AG04450 (cell line): ENCODE data around the gene RAB3IP. TPM values are rescaled to one million over a fixed set of nuclear protein-coding genes. Genes with fewer than 3 reads are reported as not detected.

ENCODE experiments used
- CTCF ChIA-PET: fragments of 300-600, 350-600 bp; formaldehyde crosslinking; extraction: SDS; loops from one replicate; lab custom pipeline; 2022; ENCODE audit warnings: antibody characterized with exemption, inconsistent platforms; lab: Charles Lee
- POLR2A ChIA-PET: fragments of 350-600 bp; formaldehyde crosslinking; extraction: SDS; loops from one replicate; lab custom pipeline; 2021; ENCODE audit warnings: antibody characterized with exemption, inconsistent platforms; lab: Yijun Ruan, JAX
- DNase-seq: peaks from one replicate; pipeline ENCODE4 v3.0.0-alpha.2; 2011; ENCODE audit warnings: low read depth, low spot score
- H3K27ac ChIP-seq: one replicate; pipeline ENCODE4 v1.5.1; 2012; ENCODE audit warnings: low read depth, low read length, control low read depth
- H3K27me3 ChIP-seq: one replicate; pipeline ENCODE4 v1.6.0; 2012; ENCODE audit warnings: low read length; ENCODE audit not compliant: control insufficient read depth, insufficient read depth
- H3K4me3 ChIP-seq: 2 replicates; pipeline ENCODE4 v1.5.1; 2011; ENCODE audit warnings: mild to moderate bottlenecking, low read depth, low read length, control low read depth
- H3K9me3 ChIP-seq: 2 replicates; pipeline ENCODE4 v1.5.1; 2012; ENCODE audit warnings: low read length; ENCODE audit not compliant: control insufficient read depth, insufficient read depth
- polyA plus RNA-seq: library from polyadenylated mRNA; depleted of rRNA; stranded (reverse); fragments of >200 nt; gene quantifications from 2 replicates; pipeline ENCODE4 v1.2.3, GENCODE V29; 2011
- TF ChIP-seq, protein P1 (sequence below): IDR thresholded peaks from 2 replicates; pipeline ENCODE4 v1.5.1; 2011; ENCODE audit warnings: low read depth, low read length, control low read depth, inconsistent platforms

Gene RAB3IP
- polyA plus RNA-seq, 1 experiment = 3.1 TPM

DNA sequence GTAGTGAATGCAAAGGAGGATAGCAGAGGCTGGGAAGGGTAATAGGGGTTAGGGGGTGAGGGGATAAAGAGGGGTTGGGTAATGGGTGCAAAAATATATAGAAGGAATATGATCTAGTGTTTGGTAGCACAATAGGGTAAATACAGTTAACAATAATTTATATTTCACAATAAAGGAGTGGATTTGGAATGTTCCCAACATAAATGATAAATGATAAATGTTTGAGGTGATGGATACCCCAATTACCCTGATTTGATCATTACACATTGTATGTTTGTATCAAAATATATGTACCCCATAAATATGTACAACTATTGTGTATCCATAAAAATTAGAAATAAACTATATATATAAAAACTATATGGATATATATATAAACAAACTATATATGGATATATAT lies 85.4 kb downstream of the RAB3IP start:
- Histone ChIP-seq H3K27ac (no peak overlapping the region), H3K27me3 (no peaks in the 10 kb centered on the region), H3K9me3 (no peaks in the 10 kb centered on the region), H3K4me3 (no peak overlapping the region)
- TF ChIP-seq, protein P1, sequence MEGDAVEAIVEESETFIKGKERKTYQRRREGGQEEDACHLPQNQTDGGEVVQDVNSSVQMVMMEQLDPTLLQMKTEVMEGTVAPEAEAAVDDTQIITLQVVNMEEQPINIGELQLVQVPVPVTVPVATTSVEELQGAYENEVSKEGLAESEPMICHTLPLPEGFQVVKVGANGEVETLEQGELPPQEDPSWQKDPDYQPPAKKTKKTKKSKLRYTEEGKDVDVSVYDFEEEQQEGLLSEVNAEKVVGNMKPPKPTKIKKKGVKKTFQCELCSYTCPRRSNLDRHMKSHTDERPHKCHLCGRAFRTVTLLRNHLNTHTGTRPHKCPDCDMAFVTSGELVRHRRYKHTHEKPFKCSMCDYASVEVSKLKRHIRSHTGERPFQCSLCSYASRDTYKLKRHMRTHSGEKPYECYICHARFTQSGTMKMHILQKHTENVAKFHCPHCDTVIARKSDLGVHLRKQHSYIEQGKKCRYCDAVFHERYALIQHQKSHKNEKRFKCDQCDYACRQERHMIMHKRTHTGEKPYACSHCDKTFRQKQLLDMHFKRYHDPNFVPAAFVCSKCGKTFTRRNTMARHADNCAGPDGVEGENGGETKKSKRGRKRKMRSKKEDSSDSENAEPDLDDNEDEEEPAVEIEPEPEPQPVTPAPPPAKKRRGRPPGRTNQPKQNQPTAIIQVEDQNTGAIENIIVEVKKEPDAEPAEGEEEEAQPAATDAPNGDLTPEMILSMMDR = no peak
- CTCF ChIA-PET = no interaction called here
- POLR2A ChIA-PET = no interaction called here
- DNase-seq = no peak

- TF ChIP-seq, protein P1 = no peak
- H3K4me3 ChIP-seq = no peak within 1 kb of the TSS
- CTCF ChIA-PET = no interaction called here
- no peaks in the 10 kb centered on the region for H3K27me3 ChIP-seq
- H3K9me3 ChIP-seq = no peaks in the 10 kb centered on the region
- no peak within 1 kb of the TSS for H3K27ac ChIP-seq
- POLR2A ChIA-PET = no interaction called here
- DNase-seq = no peak
Observed at GRCh38 chr12:69824966-69825560, 86.4 kb downstream of the RAB3IP start, which contains the start of gene MYRFL. Gene MYRFL, plus strand, starts transcription at chr12:69825227. Its CDS starts 291 bp downstream, at chr12:69825518.

DNA sequence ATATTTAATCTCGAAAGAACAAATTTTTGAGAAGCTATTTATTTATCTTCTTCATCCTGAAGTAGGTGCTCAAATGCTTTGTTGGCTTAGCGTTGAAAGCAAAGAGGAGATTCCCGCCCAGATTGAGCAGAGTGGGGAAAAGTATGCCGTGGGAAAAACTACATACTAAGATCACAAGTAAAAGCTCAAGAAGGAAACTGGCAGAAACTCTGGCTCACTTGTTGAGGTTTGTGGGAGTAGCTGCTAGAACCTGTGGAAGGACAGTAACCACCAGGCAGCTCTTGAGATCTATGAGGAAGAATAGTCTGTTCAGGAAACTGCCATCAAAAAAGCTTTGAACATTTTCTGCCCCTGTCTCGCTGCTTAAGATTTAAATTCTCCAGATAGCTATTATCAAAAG lies 90.2 kb downstream of the RAB3IP start:
- POLR2A ChIA-PET = no interaction called here
- no peaks in the 10 kb centered on the region for H3K9me3 ChIP-seq
- no peak for DNase-seq
- H3K4me3 ChIP-seq = no peak overlapping the region
- H3K27me3 ChIP-seq = no peaks in the 10 kb centered on the region
- H3K27ac ChIP-seq = no peak overlapping the region
- TF ChIP-seq, protein P1 = no peak
- CTCF ChIA-PET = no interaction called here

DNA sequence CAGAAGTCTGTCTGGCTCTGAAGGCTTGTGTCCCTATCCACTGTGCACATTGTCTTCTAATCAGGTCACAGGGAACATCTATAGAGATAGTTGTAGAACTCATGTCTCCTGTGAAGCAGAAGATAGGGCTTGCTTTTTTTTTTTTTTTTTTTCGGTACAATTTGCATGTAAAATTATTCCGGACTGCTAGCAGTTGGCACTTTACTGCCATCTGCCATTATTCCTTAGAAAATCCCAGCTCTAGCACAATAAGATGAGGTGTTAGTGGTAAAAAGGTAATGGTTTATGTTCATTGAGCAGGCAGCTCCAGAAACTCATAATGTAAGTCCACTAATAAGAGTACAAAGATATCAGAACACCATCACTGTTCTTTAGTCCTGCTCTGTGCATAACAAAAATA lies 95.0 kb downstream of the RAB3IP start:
- CTCF ChIA-PET = no interaction called here
- DNase-seq = no peak
- no peak overlapping the region for H3K4me3 ChIP-seq

DNA sequence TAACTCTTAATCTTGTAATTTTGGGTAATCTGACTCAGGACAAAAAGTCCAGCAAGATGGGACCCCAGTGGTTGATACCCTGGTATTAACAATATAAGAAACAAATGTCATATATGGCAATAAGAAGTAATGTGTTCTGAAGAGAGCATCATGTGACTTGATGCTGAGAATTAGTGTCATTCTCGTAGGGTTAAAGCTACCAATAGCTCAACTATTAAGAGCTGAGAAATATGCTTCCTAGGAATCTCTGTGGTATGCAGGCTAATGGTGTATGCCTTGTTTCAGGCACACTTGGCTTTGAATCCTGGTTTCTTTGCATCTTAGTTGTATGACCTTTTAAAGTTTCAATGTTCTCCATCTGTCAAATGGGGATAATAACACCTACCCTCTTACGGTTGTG lies 95.5 kb downstream of the RAB3IP start:
- CTCF ChIA-PET = no interaction called here
- no peak overlapping the region for H3K27ac ChIP-seq
- TF ChIP-seq, protein P1 = no peak
- H3K27me3 ChIP-seq = peaks cover 2% of the 10 kb centered on the region
- H3K9me3 ChIP-seq = no peaks in the 10 kb centered on the region
- no peak for DNase-seq
- POLR2A ChIA-PET = no interaction called here
- H3K4me3 ChIP-seq = no peak overlapping the region

More for the DNA sequence above, 95.0 kb downstream of the RAB3IP start:
- H3K27ac ChIP-seq = no peak overlapping the region
- POLR2A ChIA-PET = no interaction called here
- no peaks in the 10 kb centered on the region for H3K9me3 ChIP-seq
- H3K27me3 ChIP-seq = peaks cover 2% of the 10 kb centered on the region
- TF ChIP-seq, protein P1 = no peak
